Muscle of arm (tissue), 12 donors: ENCODE results near the gene SYNE1. TPM values are rescaled to one million over a fixed set of nuclear protein-coding genes. Genes with fewer than 3 reads are reported as not detected.
"Not testable (repeated sequence)": the region's sequence is repeated elsewhere in the genome, so short reads cannot be mapped to it uniquely, and the experiment has no call there.

Experiments
- DNase-seq: peaks from one replicate; pipeline ENCODE4 v3.0.0-alpha.2; 2013
- polyA plus RNA-seq, 12 donors: library from polyadenylated mRNA; unstranded; fragments of 120-200 nt; gene quantifications; one replicate each; pipeline ENCODE4 v1.2.1, GENCODE V29; 2013; ENCODE audit not compliant: insufficient read length in 12 of 12

The SYNE1 gene
- polyA plus RNA-seq, 12 donors = 56.3 to 139 (median 100) TPM; not detected in 1

DNA sequence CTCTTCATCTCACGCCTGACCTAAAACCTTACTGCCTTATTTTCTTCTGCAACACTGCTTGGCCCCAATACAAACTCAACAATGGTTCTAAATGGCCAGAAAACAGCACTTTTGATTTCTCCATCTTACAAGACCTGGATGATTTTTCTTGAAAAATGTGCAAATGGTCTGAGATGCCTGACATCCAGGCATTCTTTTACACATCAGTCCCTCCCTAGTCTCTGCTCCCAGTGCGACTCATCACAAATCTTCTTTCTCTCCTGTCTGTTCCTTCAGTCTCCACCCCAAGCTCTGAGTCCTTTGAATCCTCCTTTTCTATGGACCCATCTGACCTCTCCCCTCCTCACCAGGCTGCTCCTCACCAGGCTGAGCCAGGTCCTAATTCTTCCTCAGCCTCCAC is 145.7 kb downstream of the SYNE1 start:
- DNase-seq = not testable (repeated sequence)

DNA sequence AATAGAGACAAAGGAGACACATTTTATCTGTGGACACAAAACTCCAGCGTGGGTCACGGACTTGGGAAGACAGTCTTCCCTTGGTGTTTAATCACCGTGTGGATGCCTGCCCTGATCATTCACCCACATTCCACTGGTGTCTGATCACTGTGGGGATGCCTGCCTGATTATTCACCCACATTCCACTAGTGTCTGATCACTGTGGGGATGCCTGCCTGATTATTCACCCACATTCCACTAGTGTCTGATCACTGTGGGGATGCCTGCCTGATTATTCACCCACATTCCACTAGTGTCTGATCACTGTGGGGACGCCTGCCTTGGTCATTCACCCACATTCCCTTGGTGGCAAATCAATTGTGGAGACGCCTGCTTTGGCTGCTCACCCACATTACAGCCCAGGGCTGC is 146.2 kb downstream of the SYNE1 start:
- not testable (repeated sequence) for DNase-seq

DNA sequence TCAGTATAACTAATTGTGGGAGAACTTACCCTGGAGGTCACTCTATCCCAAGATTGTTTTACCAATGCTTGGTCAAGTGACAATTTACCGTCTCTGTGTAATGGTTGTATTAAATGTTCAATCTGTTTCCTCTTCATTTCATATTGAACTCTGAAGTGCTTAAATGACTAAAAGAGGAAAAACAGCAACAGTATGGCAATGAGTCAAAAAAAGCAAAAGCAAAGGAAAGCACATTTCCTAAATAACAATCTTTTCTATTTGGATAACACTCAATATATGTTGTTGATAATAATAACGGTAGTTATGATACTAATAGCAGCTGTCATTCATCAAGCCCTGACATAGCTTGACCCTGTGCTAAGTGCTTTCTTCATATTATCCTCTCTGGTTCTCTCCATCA is 152.4 kb downstream of the SYNE1 start:
- DNase-seq = no peak

DNA sequence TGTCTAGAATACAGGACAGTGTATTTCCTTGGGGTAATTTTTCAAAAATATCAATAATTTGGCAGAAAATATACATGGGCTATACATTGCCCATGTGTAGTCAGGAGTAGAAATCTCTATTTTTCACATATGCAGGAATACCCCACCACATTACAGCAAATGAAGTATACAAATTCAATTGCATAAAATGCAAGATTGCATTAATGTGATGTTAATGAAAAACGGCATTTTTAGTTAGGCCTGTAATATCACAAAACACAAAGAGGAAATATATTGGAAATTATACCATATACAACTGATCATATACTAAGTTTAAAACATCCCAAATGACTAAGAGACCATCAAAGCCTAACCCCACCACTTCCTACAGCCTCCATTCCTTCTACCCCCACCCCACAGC is 154.9 kb downstream of the SYNE1 start:
- DNase-seq = no peak

DNA sequence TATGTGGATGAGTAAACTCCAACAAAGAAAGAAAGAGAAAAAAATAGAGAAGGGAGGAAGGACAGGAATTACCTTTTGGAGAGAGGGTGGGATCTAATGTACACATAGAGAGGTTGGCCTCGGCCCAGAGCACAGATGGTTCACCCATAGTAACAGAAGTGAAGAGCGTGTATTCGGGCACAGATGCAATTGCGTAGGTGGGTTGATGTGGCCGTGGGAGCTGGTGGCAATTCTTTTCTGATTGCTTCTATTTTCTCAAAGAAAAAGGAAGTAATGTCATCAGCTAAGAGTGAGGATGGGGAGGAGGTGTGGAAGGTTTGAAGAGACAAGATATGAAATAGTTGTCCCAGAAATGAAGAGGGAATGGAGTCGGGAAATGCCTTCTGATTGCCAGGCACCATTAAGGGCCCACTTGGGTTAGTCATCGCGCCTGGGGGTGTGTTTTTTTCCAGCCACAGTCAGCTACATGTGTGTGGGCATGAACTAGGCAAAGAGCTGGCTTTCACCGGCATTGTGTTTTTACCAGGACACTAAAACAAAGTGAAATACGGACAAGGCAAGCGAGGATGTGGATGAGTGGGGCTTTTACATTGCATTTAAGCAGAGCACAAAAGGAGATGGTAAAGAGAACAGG is 158.7 kb downstream of the SYNE1 start:
- DNase-seq = no peak

DNA sequence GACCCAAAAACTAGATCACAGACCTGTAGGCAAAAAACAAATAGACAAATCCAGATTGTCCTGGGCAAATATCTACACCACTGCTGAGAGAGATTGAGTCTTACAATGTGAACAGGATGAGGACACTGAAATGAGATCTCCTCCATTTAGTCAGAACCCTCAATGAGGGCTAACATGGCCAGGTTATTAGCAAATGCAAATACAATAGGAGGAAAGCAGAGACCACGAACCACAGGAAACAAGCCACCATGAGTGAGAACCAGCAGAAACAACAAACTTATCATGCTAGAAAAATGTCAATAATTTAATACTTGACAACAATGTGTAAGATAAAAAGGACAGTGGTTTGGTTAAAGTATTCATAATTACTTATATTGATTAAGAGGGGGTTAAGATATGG is 162.8 kb downstream of the SYNE1 start:
- no peak for DNase-seq

DNA sequence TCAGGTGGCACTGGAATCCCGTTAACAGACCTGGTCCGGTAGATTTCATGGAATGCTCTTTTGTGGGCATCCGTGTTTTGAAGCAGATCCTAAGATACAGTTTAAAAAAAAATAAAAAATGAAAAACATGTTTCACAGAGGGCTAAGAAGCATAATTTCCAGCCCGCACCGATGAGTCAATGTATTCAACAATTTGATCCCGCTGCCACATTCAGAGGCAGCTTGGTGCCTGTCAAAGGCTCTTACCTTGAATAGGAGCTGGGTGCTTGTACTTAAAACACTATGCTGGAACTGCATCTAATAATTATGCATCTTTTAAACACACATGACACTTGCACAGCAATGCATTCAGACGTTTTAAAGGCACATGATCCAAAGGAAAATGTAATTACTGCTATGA is 164.8 kb downstream of the SYNE1 start:
- DNase-seq = no peak

DNA sequence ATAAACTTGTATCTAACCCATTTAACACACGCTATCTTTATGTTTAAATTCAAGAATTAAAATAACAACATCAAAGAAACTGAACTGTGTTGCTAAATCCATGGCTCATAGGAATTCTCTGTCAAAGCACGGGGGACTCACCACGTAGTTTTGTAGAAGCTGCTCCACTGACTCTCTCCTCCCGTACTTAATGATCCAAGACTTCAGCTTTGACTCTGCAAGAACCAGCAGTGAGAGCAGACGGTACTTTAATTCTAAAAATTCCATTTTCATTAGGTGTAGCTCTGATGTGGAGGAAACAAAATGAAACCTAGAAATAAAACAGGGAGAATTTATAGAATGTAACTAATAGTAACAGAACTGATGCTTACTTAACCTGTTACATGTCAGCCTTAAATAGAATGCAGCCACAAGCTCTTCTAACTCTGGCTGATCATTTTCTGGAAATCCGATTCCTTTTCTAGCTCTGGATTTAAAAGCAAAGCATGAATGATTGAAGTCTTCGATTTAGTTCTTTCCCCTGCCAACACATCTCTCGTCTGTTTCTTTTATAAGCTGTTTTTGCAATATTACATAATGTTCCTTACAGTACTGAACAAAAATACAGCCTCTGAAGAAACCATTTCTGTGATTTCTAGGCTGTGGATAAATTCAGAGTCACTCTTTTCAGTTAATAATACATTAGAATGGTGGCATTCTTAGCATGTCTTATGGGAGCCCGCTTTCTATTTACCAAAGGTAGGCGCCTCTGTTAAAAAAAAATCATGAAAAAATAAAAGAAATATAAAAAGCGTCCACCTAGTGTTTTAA is 165.5 kb downstream of the SYNE1 start:
- peak; percentile 25 for DNase-seq

DNA sequence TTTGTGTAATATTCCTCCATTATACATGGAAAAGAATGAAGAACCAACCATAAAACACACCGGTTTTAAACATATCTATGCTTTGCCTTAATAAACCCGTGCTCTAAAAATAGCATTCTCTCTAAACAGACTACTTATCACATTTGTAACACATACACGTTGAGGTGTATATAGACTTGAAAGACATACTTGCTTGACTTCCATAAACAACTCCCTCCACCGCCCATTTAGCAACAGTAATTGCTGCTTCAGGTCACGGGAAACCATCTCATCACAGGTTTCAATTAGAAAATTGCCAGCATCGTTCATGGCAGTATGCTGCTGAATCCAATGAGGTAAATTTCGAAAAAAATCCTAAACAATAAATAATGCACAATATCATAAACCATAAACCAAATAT is 174.0 kb downstream of the SYNE1 start:
- no peak for DNase-seq

DNA sequence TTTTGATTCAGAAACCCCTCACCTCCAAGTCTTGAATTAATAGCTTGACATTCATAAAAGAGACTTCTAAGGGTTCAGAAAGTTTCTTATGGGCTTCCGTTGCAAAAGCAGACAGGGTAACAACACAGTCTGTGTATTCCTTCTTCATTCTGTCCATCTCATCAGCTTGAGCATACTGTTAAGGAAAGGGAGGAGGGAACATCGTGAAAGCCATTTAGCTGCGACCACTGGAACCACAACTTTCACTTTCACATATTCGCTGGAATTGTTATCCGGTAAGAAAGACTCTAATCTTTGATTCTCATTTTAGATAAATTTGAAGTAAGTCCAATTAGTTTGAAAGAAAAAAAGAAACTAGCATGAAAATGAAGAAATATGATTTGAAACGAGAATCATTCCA is 174.4 kb downstream of the SYNE1 start:
- DNase-seq = no peak

DNA sequence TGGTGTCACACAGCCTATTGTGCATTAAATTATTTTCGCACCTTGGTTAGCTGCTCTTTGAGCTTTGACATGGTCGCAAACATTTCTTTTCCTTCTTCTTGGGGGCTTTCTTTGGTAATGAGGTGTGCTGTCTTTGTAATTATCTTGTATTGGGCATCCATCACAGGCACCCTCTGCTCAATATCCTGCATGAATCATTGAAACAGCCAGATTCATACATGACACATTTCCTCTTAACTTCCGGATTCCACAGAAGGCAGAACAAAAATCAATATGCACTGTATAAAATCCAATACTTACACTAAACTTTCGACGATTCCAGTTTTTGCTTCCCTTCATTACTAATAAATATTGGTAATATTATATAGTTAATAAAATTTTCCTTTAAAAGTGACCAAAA is 175.6 kb downstream of the SYNE1 start:
- no peak for DNase-seq

DNA sequence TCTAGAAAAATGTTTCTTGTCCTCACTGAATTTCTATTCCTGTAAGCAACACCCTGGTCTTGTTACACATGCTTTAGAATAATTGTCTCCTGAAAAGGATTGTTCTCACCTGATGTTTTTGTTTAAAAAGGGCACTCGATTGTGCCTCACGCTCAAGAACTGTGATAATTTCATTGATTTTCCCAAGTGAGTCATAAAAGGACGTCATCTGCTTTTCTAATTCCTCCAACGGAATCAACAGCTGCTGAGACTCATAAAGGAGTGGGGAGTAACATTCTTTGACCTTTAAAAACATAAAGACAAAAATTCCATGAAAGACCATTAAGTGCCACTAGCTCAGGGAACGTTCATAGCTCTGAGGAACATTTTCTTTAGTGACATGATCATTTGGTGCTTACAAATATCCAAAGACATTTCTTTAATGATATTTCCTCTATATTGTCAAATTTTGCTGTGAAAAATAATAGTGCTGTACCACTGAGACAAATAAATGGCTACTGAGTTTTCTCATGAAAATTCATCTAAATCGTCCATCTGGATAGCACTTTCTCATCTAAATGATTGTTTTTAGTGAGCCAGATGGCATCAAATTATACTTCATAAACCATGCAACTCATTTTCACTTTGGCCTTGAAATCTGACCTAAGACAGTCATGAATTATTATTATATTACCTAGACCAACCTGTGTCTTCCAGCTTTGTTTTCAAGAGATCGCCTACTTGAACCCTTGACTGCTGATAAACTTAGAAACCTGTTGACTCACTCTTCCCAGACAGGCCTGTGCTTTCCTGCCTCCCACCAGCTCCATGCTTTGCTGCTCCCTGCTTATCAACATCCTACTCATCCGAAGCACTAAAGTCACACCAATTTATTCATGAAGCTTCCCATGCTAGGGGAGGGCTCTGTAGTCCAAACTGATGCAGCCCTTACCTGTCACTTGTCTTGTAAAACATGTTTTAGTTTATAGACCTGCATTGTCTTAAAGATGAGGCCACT is 178.2 kb downstream of the SYNE1 start:
- no peak for DNase-seq

DNA sequence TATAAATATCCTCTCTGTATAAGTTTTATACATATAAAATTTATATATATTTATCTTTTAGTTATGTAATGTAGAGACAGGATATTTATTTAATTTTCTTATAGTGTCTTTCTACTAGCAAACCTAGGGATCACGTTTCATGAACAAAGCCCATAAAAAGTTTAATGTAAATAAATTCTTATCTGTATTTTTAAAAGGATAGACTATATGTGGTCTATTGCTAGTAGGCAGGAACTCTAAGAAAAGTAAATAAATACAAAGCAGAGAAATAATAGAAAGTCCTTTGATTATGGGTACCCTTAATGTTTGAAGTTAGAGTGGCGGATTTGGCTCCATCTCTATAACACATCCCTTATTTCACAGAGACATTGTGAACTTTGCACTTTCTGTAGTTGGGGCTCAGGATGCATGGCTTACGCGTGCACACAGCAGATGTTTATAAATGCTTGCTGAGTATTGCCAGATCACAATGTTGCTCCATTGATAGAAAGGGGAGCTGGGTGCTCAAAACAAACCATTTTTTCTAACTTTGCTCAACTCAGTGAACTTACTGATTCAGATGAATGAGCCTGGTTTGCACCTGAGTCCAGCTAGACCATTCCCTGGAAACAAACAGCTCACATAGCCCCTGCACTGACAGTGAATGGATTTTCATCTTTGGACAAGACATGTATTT is 179.1 kb downstream of the SYNE1 start:
- no peak for DNase-seq

DNA sequence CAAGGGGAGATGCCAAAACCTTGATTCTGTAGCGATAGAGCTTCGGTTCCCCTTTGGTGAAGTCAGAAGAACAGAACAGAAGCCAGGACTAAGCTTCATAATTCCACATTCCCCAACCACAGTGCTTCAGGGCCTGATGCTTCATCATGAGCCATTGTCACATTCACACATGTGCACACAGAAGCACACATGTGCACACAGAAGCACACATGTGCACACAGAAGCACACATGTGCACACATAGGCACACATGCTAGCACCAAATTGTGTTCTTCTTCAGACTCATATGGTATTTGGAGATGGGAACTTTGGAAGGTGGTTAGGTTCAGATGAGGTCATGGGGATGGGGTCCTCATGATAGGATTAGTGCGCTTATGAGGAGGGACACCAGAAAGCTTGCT is 183.2 kb downstream of the SYNE1 start:
- no peak for DNase-seq

DNA sequence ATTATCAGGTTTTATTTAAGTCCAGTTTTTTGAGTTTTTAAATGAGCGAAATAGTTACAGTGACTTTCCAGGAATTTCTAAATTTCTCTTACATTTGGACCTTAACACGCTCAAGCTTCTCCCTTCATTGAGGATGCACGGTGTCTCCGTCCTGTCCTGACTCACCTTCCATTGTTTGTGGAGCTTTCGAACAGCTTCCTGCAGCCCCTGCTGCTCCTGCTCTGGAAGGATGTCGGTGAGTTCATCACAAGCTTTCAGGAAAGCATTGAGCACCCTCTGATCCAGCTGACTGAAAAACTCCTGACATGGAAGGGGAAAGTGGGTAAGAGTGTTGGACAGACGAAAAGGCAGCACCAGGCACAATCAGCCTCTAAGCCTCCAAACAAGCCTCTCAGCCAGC is 183.7 kb downstream of the SYNE1 start:
- no peak for DNase-seq

DNA sequence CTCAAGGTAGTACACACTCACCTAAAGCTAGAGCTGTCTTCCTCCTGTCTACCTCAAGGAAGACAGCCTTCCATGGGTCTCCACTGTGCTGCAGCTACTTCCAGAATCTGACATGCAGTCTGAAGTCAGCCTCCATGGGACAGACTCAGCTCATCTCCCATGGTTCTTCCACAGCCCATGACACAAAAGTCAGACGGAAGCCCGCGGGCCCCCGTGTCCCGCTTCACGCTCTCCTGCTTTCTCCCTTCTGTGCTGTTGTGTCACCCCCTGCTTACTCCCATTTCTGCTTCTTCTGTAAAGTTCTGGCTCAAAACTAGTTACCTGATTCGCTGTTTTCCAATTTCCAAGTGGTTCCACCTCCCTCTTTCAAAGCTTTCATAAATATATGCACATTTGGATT is 184.5 kb downstream of the SYNE1 start:
- DNase-seq = no peak

DNA sequence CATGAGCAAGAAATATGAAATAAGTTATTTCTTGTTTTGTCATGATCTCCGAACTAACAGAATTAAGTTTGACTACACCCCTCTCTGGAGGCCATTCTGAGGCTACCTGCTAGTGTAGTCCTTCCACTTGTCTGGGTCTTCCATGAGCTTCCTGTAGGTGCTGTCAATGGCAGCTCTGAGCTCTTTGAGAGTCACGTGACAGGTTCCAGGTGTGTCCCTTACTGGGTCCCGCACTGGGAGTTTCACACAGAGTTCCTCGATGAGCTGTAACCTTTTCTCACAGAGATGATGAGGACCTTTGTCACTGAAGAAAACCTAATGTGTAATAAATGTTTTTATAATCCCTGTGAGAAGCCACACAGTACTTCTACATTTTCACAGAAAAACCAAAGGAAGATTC is 186.6 kb downstream of the SYNE1 start:
- DNase-seq = no peak

DNA sequence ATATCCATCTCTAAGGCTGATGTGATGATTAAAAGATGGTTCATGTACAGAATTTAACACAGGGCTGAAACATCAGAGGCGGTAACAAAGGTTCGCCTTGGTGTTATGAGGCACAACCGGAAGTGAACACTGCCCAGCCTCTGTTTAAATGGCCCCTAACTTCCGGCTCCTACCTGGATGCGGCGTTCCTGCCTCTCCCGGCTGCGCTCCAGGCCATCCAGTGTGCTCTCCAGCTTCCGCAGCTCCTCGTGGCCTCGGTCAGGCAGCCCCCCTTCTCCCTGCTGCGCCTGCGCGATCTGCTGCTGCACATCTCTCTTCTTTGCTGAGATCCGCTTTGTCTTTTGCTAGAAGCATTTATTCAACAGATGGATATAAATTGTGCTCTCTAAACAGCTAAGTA is 195.3 kb downstream of the SYNE1 start:
- no peak for DNase-seq

DNA sequence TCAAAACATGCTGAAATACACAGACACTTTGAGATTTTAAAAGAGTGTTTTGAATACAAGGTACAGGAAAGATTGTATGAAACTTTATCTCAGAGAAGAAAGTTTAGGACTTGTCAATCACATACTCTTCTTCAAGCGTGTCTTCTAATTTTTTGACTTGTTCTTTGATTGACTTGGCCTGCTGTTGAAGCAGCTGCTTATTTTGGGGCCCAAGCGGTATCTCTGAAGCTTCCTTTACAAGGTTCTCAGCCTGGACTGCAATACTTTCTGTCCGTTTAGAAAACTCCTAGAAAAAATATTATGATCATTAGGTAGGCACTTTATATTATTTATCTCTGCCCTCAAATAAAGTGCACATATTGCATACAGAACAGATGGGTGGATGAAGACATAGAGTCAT is 201.3 kb downstream of the SYNE1 start:
- no peak for DNase-seq

DNA sequence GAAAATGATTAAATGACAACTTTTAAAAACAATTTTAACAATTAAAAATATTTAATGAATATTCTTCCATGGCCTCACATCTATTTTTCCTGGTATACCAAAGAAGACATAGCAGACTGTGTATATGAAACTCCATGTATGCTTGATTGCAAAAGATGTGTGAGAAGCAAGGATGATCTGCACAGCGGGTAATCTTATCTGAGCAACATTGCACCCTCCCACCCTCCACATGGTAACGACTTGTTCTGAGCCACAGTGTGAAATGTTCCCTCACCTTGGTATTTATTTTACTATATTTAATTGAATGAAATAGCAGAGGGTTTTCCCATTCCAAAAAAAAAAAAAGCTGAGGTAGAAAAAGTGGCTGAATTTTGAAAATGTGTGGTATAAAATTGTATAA is 204.4 kb downstream of the SYNE1 start:
- DNase-seq = no peak

DNA sequence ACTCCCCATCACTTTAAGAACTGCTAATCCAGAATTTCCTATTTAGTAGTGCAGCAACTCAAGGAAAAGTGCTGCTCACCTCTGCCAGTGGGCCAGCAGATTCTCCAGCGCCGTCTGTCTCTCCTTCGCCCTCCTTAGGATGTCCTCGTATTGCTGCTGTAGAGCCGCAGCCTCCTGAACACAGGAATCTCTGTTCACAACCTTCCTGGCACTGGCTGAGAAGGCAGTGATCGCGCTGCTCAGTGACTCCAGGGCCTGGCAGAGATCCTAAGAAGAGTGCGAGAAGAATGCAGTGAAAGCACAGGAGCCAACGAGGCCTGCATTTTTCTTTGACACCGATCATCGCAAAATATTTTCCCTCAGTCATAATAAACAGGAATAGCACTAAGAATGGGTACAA is 209.0 kb downstream of the SYNE1 start:
- no peak for DNase-seq

DNA sequence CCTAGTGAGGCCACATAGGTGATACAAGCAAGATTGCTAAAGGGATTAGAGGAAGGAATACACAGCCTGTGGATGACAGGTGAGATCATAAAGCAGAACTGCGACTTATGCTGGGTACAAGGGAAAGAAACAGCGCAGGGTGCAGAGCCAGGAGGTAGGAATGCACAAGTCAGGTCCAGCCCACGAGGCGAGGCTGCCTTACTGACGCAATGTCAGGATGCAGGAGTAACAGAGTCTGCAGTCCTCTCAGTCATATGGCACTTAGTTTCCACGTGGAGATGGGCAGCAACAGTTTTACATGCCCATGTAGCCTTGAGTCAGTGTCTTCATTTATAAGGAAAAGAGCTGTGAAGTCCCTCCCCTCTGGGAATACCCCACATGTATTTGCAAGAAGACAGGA is 210.9 kb downstream of the SYNE1 start:
- DNase-seq = no peak
